DOHH2 (cell line): ENCODE measurements around the gene SLC6A2.
"Not testable (repeated sequence)": the region's sequence is repeated elsewhere in the genome, so short reads cannot be mapped to it uniquely, and the experiment has no call there.

Experiments used
- CTCF ChIP-seq: fragments of 200-600 bp; sonication (generic); IDR thresholded peaks from one replicate; pipeline ENCODE4 v1.5.1; 2014; ENCODE audit warnings: antibody characterized with exemption, mild to moderate bottlenecking, low read depth, low read length; ENCODE audit not compliant: poor library complexity, severe bottlenecking
- EZH2phosphoT487 ChIP-seq: fragments of 200-600 bp; sonication (generic); IDR thresholded peaks from 2 replicates; pipeline ENCODE4 v1.6.1; 2017; ENCODE audit warnings: borderline replicate concordance, mild to moderate bottlenecking, antibody characterized with exemption, low read length, moderate library complexity, mixed read lengths

GRCh38 chr16:55615670-55616069, 40.1 kb upstream of the SLC6A2 start:
- TF ChIP-seq CTCF, EZH2phosphoT487: not testable (repeated sequence)
